ENCODE measurements around the gene PCDHA6.
"Not testable (repeated sequence)": the region's sequence is repeated elsewhere in the genome, so short reads cannot be mapped to it uniquely, and the experiment has no call there.

DNA sequence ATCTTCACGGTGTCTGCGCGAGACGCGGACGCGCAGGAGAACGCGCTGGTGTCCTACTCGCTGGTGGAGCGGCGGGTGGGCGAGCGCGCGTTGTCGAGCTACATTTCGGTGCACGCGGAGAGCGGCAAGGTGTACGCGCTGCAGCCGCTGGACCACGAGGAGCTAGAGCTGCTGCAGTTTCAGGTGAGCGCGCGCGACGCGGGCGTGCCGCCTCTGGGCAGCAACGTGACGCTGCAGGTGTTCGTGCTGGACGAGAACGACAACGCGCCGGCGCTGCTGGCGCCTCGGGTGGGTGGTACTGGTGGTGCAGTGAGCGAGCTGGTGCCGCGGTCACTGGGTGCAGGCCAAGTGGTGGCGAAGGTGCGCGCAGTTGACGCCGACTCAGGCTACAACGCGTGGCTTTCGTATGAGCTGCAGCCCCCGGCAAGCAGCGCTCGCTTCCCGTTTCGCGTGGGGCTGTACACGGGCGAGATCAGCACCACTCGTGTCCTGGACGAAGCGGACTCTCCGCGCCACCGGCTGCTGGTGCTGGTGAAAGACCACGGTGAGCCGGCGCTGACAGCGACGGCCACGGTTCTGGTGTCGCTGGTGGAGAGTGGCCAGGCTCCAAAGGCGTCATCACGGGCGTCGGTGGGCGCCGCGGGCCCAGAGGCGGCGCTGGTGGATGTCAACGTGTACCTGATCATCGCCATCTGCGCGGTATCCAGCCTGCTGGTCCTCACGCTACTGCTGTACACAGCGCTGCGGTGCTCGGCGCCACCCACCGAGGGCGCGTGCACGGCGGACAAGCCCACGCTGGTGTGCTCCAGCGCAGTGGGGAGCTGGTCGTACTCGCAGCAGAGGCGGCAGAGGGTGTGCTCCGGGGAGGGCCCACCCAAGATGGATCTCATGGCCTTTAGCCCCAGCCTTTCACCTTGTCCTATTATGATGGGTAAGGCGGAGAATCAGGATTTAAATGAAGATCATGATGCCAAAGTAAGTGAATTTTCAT lies 2.0 kb downstream of the PCDHA6 start:
- TF ChIP-seq, protein P1, sequence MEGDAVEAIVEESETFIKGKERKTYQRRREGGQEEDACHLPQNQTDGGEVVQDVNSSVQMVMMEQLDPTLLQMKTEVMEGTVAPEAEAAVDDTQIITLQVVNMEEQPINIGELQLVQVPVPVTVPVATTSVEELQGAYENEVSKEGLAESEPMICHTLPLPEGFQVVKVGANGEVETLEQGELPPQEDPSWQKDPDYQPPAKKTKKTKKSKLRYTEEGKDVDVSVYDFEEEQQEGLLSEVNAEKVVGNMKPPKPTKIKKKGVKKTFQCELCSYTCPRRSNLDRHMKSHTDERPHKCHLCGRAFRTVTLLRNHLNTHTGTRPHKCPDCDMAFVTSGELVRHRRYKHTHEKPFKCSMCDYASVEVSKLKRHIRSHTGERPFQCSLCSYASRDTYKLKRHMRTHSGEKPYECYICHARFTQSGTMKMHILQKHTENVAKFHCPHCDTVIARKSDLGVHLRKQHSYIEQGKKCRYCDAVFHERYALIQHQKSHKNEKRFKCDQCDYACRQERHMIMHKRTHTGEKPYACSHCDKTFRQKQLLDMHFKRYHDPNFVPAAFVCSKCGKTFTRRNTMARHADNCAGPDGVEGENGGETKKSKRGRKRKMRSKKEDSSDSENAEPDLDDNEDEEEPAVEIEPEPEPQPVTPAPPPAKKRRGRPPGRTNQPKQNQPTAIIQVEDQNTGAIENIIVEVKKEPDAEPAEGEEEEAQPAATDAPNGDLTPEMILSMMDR (conservative IDR thresholded peaks at IDR 0.05; ENCODE audit: low read length): not testable (repeated sequence)
- TF ChIP-seq EZH2phosphoT487 (IDR thresholded peaks at IDR 0.05; ENCODE audit: borderline replicate concordance): not testable (repeated sequence)
